Keratinocyte (primary cell): ENCODE measurements around the gene FKBP10.

Experiments
- CTCF ChIP-seq, 3 experiments: IDR thresholded peaks in 1 of 3; conservative IDR thresholded peaks in 1 of 3; optimal IDR thresholded peaks in 1 of 3; 2 replicates in 2 of 3; 3 replicates in 1 of 3; pipeline versions ENCODE3 to v1.5.1; 2011; ENCODE audit warnings: low read length in 3 of 3, mild to moderate bottlenecking in 3 of 3, moderate library complexity in 2 of 3, control low read depth in 1 of 3, inconsistent platforms in 1 of 3; ENCODE audit not compliant: insufficient read depth in 2 of 3; ENCODE audit errors: extremely low read depth in 1 of 3
- EZH2 ChIP-seq: IDR thresholded peaks from one replicate; pipeline ENCODE4 v1.6.1; 2012; ENCODE audit warnings: inconsistent platforms, mild to moderate bottlenecking, low read length, moderate library complexity

GRCh38 chr17:41769346-41769862, 43.4 kb upstream of the FKBP10 start:
- no peak for TF ChIP-seq CTCF (optimal IDR thresholded peaks at IDR 0.05 in 1 of 3, IDR thresholded peaks at IDR 0.05 in 1 of 3, conservative IDR thresholded peaks at IDR 0.05 in 1 of 3; ENCODE audit: extremely low read depth in 1 of 3, insufficient read depth in 2 of 3, low read length in 3 of 3)
- no peak for TF ChIP-seq EZH2
